WTC11 (cell line): ENCODE measurements around the gene GPLD1.
"Not testable (repeated sequence)": the region's sequence is repeated elsewhere in the genome, so short reads cannot be mapped to it uniquely, and the experiment has no call there.

Source experiments
- CTCF ChIP-seq: fragments of 200-600 bp; IDR thresholded peaks from 2 replicates; pipeline ENCODE4 v1.8.0; 2022; ENCODE audit warnings: antibody characterized with exemption
- SMAD3 ChIP-seq: sonication (generic); formaldehyde crosslinking; IDR thresholded peaks from 2 replicates; pipeline ENCODE4 v1.8.0; 2022; ENCODE audit warnings: missing genetic modification reagents, mild to moderate bottlenecking, borderline replicate concordance
- SP1 ChIP-seq: sonication (generic); formaldehyde crosslinking; conservative IDR thresholded peaks from 2 replicates; pipeline ENCODE4 v1.8.1; 2022; ENCODE audit warnings: missing genetic modification reagents
- USF1 ChIP-seq: sonication (generic); formaldehyde crosslinking; IDR thresholded peaks from 2 replicates; pipeline ENCODE4 v1.8.0; 2022; ENCODE audit warnings: mild to moderate bottlenecking, missing genetic modification reagents
- ZNF425 ChIP-seq: fragments of 250-450 bp; sonication (Bioruptor Pico); conservative IDR thresholded peaks from 2 replicates; pipeline ENCODE4 v1.9.0; 2021; ENCODE audit warnings: mild to moderate bottlenecking

- TF ChIP-seq CTCF; SMAD3; SP1 (CRISPR knock-in tag); USF1; ZNF425 (CRISPR knock-in tag): not testable (repeated sequence)
Observed at GRCh38 chr6:24382891-24383494, 106.4 kb downstream of the GPLD1 start.
